Neural crest cell (in vitro differentiated cells): ENCODE results near the gene PACSIN2. TPM values are rescaled to one million over a fixed set of nuclear protein-coding genes. Genes with fewer than 3 reads are reported as not detected.

Experiments
- DNase-seq: peaks from one replicate; pipeline ENCODE4 v3.0.0; 2021; ENCODE audit warnings: low read depth, mixed read lengths, low spot score
- H3K27ac Mint-ChIP-seq: one replicate; pipeline ENCODE4 v1.8.0; 2021; ENCODE audit warnings: mild to moderate bottlenecking, mixed read lengths; ENCODE audit not compliant: unreplicated experiment
- H3K27me3 Mint-ChIP-seq: 2 replicates; pipeline ENCODE4 v1.8.0; 2021; ENCODE audit warnings: low read depth, mild to moderate bottlenecking, mixed read lengths
- H3K36me3 Mint-ChIP-seq: 2 replicates; pipeline ENCODE4 v1.8.0; 2021; ENCODE audit warnings: low read depth, mild to moderate bottlenecking, mixed read lengths
- H3K4me1 Mint-ChIP-seq: 2 replicates; pipeline ENCODE4 v1.8.0; 2021; ENCODE audit warnings: mixed read lengths
- H3K4me3 Mint-ChIP-seq: one replicate; pipeline ENCODE4 v1.8.0; 2021; ENCODE audit warnings: mild to moderate bottlenecking, mixed read lengths
- H3K9me3 Mint-ChIP-seq: 2 replicates; pipeline ENCODE4 v1.8.0; 2021; ENCODE audit warnings: mixed read lengths
- total RNA-seq: library from RNA; stranded (reverse); gene quantifications from 2 replicates; pipeline ENCODE4 v1.2.1, GENCODE V29; 2021
- TF ChIP-seq, protein P1 (sequence below): fragments of 200-600 bp; sonication (generic); conservative IDR thresholded peaks from 2 replicates; pipeline ENCODE4 v1.5.0; 2021; ENCODE audit warnings: antibody characterized with exemption, mild to moderate bottlenecking

PACSIN2 gene
- total RNA-seq, 1 donor from 2014 or later, result 79.4 TPM

DNA sequence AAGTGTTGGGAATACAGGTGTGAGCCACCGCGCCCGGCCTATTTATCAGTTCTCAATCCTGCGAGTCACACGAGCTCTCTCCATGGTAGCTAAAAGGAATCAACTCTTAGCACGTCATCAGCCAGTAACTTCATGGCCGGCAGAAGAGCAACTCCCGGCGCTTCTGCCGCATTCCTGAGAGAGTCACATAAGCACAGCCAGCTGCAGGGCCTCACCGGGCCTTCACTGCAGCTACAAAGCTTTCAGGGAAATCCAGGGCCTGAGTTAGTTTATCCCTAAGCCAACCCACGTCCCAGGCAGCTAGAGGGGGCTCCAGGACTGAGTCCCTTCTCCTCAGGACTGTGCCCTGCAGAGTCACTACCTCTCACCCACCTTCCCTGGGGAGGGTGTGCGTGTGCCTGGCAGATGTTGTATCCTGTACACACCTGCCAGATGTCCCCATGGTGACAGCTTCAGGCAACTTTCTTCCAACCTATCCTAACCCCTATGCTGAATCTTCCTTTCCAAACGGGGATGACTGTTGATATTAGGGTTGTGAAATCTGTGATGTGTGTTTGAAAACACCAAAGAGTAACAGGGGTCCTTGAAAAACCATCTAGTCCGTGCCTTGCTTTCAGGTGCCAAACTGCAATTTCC is 112.0 kb downstream of the PACSIN2 start:
- no peaks in the 10 kb centered on the region for H3K9me3 Mint-ChIP-seq
- DNase-seq, result no peak
- H3K27ac Mint-ChIP-seq, result peak overlapping the region; percentile 35
- H3K27me3 Mint-ChIP-seq, result no peaks in the 10 kb centered on the region
- no peak overlapping the region for H3K4me3 Mint-ChIP-seq
- H3K36me3 Mint-ChIP-seq, result no peaks in the 10 kb centered on the region
- H3K4me1 Mint-ChIP-seq, result peaks cover 50% of the 10 kb centered on the region
- TF ChIP-seq, protein P1, sequence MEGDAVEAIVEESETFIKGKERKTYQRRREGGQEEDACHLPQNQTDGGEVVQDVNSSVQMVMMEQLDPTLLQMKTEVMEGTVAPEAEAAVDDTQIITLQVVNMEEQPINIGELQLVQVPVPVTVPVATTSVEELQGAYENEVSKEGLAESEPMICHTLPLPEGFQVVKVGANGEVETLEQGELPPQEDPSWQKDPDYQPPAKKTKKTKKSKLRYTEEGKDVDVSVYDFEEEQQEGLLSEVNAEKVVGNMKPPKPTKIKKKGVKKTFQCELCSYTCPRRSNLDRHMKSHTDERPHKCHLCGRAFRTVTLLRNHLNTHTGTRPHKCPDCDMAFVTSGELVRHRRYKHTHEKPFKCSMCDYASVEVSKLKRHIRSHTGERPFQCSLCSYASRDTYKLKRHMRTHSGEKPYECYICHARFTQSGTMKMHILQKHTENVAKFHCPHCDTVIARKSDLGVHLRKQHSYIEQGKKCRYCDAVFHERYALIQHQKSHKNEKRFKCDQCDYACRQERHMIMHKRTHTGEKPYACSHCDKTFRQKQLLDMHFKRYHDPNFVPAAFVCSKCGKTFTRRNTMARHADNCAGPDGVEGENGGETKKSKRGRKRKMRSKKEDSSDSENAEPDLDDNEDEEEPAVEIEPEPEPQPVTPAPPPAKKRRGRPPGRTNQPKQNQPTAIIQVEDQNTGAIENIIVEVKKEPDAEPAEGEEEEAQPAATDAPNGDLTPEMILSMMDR, result no peak

DNA sequence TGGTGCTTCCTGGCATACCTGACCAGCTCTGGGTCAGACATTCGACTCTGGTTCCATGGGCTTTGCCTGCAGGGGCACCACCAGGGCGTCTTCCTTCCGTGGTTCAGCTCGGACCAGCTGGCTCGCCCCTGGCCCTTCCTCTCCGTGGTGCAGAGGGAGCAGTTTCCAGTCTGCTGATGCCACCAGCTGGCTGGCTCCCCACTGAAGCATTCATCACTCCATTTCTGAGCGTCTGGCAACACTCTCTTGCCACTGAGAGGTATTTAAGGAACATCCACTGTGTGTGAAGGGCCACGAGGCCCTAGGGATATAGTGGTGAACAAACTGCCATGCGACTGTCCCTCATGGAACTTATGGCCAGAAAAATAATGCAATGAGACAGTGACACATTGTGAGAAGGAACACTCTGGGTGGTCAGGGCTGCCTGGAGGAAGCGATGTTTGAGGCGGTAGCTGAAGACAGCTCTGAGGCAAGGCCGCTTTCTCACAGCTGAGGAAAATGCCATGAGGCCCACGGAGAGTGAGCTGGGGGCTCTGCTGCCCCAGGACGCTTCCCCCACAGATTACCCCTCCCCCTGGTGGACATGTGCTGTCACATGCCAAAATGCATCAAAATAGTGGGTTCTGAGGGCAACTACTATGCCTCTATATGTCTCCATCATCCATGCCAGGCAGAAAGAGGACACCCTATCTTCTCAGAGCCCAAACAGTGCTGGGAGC is 113.0 kb downstream of the PACSIN2 start:
- peak overlapping the region; percentile 78 for H3K27ac Mint-ChIP-seq
- no peaks in the 10 kb centered on the region for H3K36me3 Mint-ChIP-seq
- H3K27me3 Mint-ChIP-seq, result no peaks in the 10 kb centered on the region

DNA sequence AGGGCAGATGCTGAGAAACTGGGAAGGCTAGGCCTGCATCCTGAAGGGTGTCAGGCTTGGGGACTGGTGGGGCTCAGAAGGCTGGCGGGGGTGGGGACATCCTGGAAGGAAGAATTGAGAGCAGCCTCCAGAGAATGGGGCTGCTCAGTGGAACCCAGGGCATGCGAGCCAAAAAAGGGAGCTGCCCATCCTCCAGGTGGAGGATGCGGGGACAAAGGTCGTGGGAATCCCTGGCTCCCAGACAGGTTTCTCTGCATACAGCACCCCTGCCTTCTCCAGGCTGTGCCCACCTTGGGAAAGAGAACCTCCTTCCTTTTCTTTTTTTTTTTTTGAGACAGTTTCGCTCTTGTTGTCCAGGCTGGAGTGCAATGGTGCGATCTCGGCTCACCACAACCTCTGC is 117.0 kb downstream of the PACSIN2 start:
- Mint-ChIP-seq H3K4me1 (peaks cover 15% of the 10 kb centered on the region), H3K27me3 (no peaks in the 10 kb centered on the region), H3K4me3 (no peak overlapping the region), H3K36me3 (no peaks in the 10 kb centered on the region), H3K27ac (no peak overlapping the region), H3K9me3 (no peaks in the 10 kb centered on the region)
- TF ChIP-seq, protein P1, result no peak
- no peak for DNase-seq

More for the DNA sequence above, 113.0 kb downstream of the PACSIN2 start:
- H3K4me3 Mint-ChIP-seq, result no peak overlapping the region
- TF ChIP-seq, protein P1, result peak; percentile 44
- peaks cover 46% of the 10 kb centered on the region for H3K4me1 Mint-ChIP-seq
- no peak for DNase-seq
- H3K9me3 Mint-ChIP-seq, result no peaks in the 10 kb centered on the region

DNA sequence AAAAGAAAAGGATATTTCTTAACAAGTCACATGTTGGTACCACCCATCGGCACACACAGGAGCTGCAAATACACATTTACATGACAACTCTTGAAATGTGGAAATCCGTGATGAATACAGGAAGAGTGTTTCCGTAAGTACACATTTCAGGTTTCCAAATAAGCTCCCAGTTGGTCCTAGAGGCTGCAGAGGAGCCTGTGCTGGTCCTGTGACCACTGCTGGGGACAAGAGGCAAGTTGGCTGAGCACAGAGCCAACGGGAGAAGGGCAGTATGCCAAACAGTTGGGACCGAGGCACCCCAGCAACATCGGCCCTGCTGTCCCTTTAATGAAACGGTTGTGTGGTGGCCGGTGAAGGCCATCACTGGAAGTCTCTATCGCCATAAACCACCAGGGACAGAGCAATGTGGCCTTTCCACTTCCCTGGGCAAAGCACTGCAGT is 119.4 kb downstream of the PACSIN2 start:
- Mint-ChIP-seq H3K36me3 (peaks cover 3% of the 10 kb centered on the region), H3K4me3 (no peak overlapping the region), H3K9me3 (no peaks in the 10 kb centered on the region), H3K4me1 (peaks cover 3% of the 10 kb centered on the region), H3K27ac (no peak overlapping the region), H3K27me3 (no peaks in the 10 kb centered on the region)
- TF ChIP-seq, protein P1, result no peak
- no peak for DNase-seq

DNA sequence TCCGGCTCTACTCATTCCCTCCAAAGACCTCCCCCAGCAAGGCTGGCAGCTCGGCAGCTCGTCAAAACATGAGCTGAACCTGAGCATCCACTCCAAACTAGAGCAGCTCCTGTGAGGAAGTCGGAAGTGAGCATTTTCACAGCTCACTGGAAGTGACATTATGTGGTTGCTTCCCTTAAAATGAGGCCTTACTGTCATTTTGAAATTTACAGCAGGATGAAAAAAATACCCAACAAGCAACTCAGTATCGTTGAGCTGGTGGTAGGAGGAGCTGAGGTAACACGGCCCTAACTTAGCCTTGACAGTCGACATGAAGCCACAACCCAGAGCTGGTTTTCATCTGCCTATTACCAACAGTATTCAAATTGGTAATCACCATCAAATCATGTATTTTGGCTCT is 119.9 kb downstream of the PACSIN2 start:
- H3K4me3 Mint-ChIP-seq, result no peak overlapping the region
- peaks cover 3% of the 10 kb centered on the region for H3K36me3 Mint-ChIP-seq
- peak overlapping the region; percentile 35 for H3K27ac Mint-ChIP-seq
- no peaks in the 10 kb centered on the region for H3K9me3 Mint-ChIP-seq
- H3K27me3 Mint-ChIP-seq, result no peaks in the 10 kb centered on the region
- TF ChIP-seq, protein P1, result no peak
- DNase-seq, result no peak
- H3K4me1 Mint-ChIP-seq, result peaks cover 3% of the 10 kb centered on the region
